GM19468 (cell line): ENCODE data around the gene HIPK2.

Experiments used
- ATAC-seq: cut with Tn5 transposase; IDR thresholded peaks from one replicate; pipeline ENCODE4 v1.9.1; 2021; ENCODE audit warnings: mild to moderate bottlenecking, moderate library complexity, moderate number of reproducible peaks; ENCODE audit not compliant: unreplicated experiment; ENCODE audit errors: extremely low read depth

HIPK2 gene

GRCh38 chr7:139784648-139785047, 6.8 kb upstream of the HIPK2 start:
- ATAC-seq: no peak

- ATAC-seq: no peak
Measured at GRCh38 chr7:139783647-139784385, 6.0 kb upstream of the HIPK2 start.

DNA sequence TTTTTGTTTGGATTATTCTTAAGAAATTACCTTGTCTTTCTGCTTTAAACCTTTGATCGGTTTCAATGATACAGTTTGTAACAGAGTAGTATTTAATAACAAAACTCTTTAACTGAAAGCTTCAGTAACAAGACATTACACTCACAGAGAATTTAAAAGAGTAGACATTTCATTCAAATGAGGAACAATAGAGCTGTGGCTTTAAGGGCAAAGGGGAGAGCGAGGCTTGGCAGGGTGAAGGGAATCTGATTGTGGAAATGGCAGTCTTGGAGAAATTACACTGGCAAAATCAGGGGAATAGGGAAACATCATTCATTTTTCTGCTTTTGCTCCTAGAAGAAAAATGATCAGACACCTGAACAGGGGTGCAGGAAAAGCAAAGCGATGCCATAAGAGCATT, 5.1 kb upstream of the HIPK2 start:
- no peak for ATAC-seq

- no peak for ATAC-seq
Measured at GRCh38 chr7:139777133-139777891, 486 bp downstream of the HIPK2 start.

GRCh38 chr7:139776486-139777132, 1.2 kb downstream of the HIPK2 start:
- ATAC-seq: no peak

DNA sequence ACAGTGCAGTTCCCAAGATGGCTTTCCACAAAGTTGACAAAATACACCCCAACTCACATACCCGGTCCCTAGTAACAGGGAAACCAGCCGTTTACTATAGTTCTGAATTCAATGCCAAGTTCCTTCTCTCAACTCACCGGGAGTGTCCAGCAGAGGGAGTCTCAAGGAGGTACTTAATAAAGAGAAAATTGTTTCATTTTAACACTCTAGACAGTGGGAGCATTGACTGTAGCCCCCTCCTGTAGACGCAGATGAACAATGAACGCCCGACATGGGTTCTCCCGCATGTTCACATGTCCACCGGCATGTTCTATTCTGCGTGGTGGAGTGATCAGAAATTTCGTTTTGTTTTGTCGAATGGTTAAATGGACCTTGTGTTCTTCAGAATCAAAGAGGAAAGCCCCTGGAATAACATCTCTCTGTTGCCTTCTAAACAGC, 1.9 kb downstream of the HIPK2 start:
- peak; percentile 48 for ATAC-seq

DNA sequence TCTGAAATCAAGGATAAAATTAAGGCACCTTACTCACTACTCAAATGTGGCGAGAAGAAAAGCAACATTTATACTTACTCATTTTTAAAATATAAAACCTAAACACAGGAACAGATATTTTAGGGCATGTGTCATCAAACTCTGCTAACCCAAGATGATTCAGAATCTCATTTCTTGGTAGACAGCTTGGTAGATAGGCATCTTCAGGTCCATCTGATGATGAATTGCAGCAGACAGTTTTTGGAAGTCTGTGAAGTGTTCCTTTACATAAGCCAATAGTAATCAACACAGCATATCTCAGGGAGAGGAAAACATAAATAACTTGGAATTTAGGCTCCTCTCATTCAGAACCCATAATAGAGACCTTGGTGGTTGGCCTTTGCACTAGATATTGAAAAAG, 3.4 kb downstream of the HIPK2 start:
- no peak for ATAC-seq

GRCh38 chr7:139773371-139773770, 4.4 kb downstream of the HIPK2 start:
- ATAC-seq: no peak

- ATAC-seq: no peak
Measured at GRCh38 chr7:139772873-139773272, 4.9 kb downstream of the HIPK2 start.

- ATAC-seq: no peak
Measured at GRCh38 chr7:139772115-139772514, 5.7 kb downstream of the HIPK2 start.

- ATAC-seq: no peak
Measured at GRCh38 chr7:139771001-139771956, 6.5 kb downstream of the HIPK2 start.

GRCh38 chr7:139769761-139770160, 8.0 kb downstream of the HIPK2 start:
- no peak for ATAC-seq

DNA sequence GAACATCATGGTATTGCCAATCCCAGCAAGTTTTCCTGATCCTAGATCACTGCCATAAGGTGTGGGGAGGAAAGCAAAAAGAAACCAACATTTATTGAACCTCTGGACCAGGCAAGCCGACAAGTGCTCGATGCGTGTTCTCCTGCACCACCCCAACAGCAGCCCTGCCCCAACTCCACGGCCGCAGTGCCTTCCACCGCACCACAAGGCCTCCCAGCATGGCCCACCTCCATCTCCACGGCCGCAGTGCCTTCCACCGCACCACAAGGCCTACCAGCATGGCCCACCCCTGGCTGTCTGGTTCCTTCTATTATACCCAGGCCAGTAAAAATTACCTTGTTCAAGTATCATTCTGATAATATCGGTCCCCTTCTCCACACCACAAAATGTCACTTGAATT, 8.7 kb downstream of the HIPK2 start:
- no peak for ATAC-seq

GRCh38 chr7:139768249-139768824, 9.5 kb downstream of the HIPK2 start:
- ATAC-seq: no peak

GRCh38 chr7:139767561-139767982, 10.2 kb downstream of the HIPK2 start:
- peak; percentile 90 for ATAC-seq

DNA sequence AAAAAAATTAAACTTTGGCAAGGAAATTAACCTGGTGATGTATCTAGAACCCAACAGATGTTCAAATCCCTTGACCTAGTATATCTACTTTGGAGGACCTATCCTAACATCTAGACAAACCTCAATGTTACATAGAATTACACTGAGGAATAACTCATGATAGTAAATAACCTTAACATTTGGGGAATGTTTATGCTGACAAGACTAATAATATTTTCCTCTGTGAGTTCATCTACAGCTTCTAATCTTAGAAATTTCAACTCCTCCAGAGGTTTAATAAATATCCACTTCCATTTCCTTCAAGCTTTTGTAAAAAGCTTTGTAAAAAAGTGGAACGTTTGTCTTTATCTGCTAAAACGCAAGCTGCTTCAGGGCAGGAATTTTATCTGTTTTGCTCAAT, 12.7 kb downstream of the HIPK2 start:
- no peak for ATAC-seq

- no peak for ATAC-seq
Measured at GRCh38 chr7:139763330-139763729, 14.5 kb downstream of the HIPK2 start.

- ATAC-seq: no peak
Measured at GRCh38 chr7:139762886-139763285, 14.9 kb downstream of the HIPK2 start.

GRCh38 chr7:139758388-139758787, 19.4 kb downstream of the HIPK2 start:
- ATAC-seq: no peak

GRCh38 chr7:139757968-139758367, 19.8 kb downstream of the HIPK2 start:
- no peak for ATAC-seq
